Stomach (tissue), 4 donors: ENCODE results near the gene MYCBP2.

Experiments
- EP300 ChIP-seq: sonication (generic); formaldehyde crosslinking; IDR thresholded peaks from one replicate; pipeline ENCODE4 v1.6.1; 2017; ENCODE audit warnings: antibody characterized with exemption
- POLR2A ChIP-seq, 4 donors: fragments of 450-650 bp; IDR thresholded peaks; one replicate each; pipeline ENCODE4 v1.6.1; 2016; ENCODE audit warnings: antibody characterized with exemption in 4 of 4, control low read depth in 2 of 4, mild to moderate bottlenecking in 1 of 4, moderate library complexity in 1 of 4
- POLR2AphosphoS5 ChIP-seq, 3 donors: sonication (generic); formaldehyde crosslinking; IDR thresholded peaks; one replicate each; pipeline ENCODE4 v1.6.1; 2016; ENCODE audit warnings: antibody characterized with exemption in 3 of 3
- TF ChIP-seq, protein P1 (sequence below), 7 experiments: fragments of 450-650 bp in 4 of 7; fragments of 200-600 bp in 3 of 7; sonication (generic) in 3 of 7; IDR thresholded peaks; one replicate each; pipeline ENCODE4 v1.5.1; 2016 to 2019; ENCODE audit warnings: antibody characterized with exemption in 7 of 7, control low read depth in 2 of 7, mild to moderate bottlenecking in 1 of 7

DNA sequence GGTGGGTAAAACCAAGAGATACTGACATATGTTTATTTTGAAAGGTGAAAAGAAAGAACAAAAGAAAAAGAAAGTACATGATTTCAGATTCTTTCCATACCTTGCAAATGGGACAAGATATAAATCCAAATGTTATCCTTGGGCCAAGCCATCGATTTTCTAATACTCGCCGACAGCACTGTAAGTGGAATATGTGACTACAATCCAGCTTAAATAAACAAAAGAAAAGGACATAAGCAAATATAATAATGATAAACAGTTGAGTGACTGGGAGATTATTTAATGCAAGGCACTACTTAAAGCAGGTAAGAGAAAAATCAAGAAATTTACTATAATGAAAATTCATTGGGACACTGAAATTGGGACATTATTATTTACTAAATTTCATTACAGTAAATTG, 270.0 kb downstream of the MYCBP2 start:
- no peak for TF ChIP-seq POLR2AphosphoS5 (IDR thresholded peaks at IDR 0.05)
- TF ChIP-seq, protein P1, sequence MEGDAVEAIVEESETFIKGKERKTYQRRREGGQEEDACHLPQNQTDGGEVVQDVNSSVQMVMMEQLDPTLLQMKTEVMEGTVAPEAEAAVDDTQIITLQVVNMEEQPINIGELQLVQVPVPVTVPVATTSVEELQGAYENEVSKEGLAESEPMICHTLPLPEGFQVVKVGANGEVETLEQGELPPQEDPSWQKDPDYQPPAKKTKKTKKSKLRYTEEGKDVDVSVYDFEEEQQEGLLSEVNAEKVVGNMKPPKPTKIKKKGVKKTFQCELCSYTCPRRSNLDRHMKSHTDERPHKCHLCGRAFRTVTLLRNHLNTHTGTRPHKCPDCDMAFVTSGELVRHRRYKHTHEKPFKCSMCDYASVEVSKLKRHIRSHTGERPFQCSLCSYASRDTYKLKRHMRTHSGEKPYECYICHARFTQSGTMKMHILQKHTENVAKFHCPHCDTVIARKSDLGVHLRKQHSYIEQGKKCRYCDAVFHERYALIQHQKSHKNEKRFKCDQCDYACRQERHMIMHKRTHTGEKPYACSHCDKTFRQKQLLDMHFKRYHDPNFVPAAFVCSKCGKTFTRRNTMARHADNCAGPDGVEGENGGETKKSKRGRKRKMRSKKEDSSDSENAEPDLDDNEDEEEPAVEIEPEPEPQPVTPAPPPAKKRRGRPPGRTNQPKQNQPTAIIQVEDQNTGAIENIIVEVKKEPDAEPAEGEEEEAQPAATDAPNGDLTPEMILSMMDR (IDR thresholded peaks at IDR 0.05): no peak
- TF ChIP-seq POLR2A (IDR thresholded peaks at IDR 0.05): no peak
- no peak for TF ChIP-seq EP300
